OCI-LY1 (cell line): Measurements from ENCODE around the gene OR6B2.

ENCODE experiments used
- H2AFZ ChIP-seq: fragments of 200-600 bp; sonication (generic), shearing (Covaris generic); 2 replicates; pipeline ENCODE4 v1.6.0; 2014; ENCODE audit warnings: antibody characterized with exemption, mild to moderate bottlenecking, low read length
- H3F3A ChIP-seq: fragments of 200-600 bp; sonication (generic), shearing (Covaris generic); 2 replicates; pipeline ENCODE4 v1.6.0; 2014; ENCODE audit warnings: mild to moderate bottlenecking, antibody characterized with exemption, low read length, moderate library complexity; ENCODE audit not compliant: insufficient read depth
- H3K27ac ChIP-seq: fragments of 200-600 bp; sonication (generic); 2 replicates; pipeline ENCODE4 v1.5.1; 2014; ENCODE audit warnings: low read length, mixed run types, mild to moderate bottlenecking, low read depth; ENCODE audit not compliant: poor library complexity, severe bottlenecking
- H3K27me3 ChIP-seq: fragments of 200-600 bp; sonication (generic); 2 replicates; pipeline ENCODE4 v1.6.0; 2014; ENCODE audit warnings: antibody characterized with exemption, mild to moderate bottlenecking, low read length, moderate library complexity; ENCODE audit not compliant: insufficient read depth
- H3K36me3 ChIP-seq: fragments of 200-600 bp; sonication (generic); 2 replicates; pipeline ENCODE4 v1.6.1; 2014; ENCODE audit warnings: mild to moderate bottlenecking, antibody characterized with exemption, low read length, moderate library complexity, mixed read lengths; ENCODE audit not compliant: insufficient read depth
- H3K4me1 ChIP-seq: fragments of 200-600 bp; sonication (generic); 2 replicates; pipeline ENCODE4 v1.5.1; 2014; ENCODE audit warnings: mild to moderate bottlenecking, low read length, moderate library complexity; ENCODE audit not compliant: insufficient read depth, severe bottlenecking
- H3K4me2 ChIP-seq: fragments of 200-600 bp; sonication (generic), shearing (Covaris generic); 2 replicates; pipeline ENCODE4 v1.6.1; 2014; ENCODE audit warnings: low read length
- H3K4me3 ChIP-seq: fragments of 200-600 bp; sonication (generic); 2 replicates; pipeline ENCODE4 v1.5.1; 2014; ENCODE audit warnings: low read length, low read depth, mild to moderate bottlenecking, mixed read lengths; ENCODE audit not compliant: poor library complexity, severe bottlenecking
- H3K79me2 ChIP-seq: fragments of 200-600 bp; shearing (Covaris generic); 2 replicates; pipeline ENCODE4 v1.6.1; 2016; ENCODE audit warnings: mixed run types, low read length, mixed read lengths; ENCODE audit not compliant: insufficient read depth
- H3K9ac ChIP-seq: fragments of 200-600 bp; sonication (generic), shearing (Covaris generic); 2 replicates; pipeline ENCODE4 v1.6.1; 2014; ENCODE audit warnings: mild to moderate bottlenecking, low read length, mixed read lengths
- H3K9me2 ChIP-seq: fragments of 200-600 bp; sonication (generic), shearing (Covaris generic); 2 replicates; pipeline ENCODE4 v1.6.1; 2014; ENCODE audit warnings: low read depth, mild to moderate bottlenecking, low read length, mixed read lengths
- H3K9me3 ChIP-seq: fragments of 200-600 bp; shearing (Covaris generic); 2 replicates; pipeline ENCODE4 v1.6.1; 2014; ENCODE audit warnings: low read length, mixed read lengths
- H4K20me1 ChIP-seq: fragments of 200-600 bp; sonication (generic), shearing (Covaris generic); 2 replicates; pipeline ENCODE4 v1.6.0; 2016; ENCODE audit warnings: mild to moderate bottlenecking, low read length; ENCODE audit not compliant: insufficient read depth
- EZH2 ChIP-seq: fragments of 200-600 bp; sonication (generic), shearing (Covaris generic); IDR thresholded peaks from 2 replicates; pipeline ENCODE4 v1.8.0; 2017; ENCODE audit warnings: borderline replicate concordance, mixed run types, mild to moderate bottlenecking, antibody characterized with exemption, low read length, moderate library complexity, mixed read lengths
- TF ChIP-seq, protein P1 (sequence below): fragments of 200-600 bp; sonication (generic), shearing (Covaris generic); IDR thresholded peaks from 2 replicates; pipeline ENCODE4 v1.5.1; 2017; ENCODE audit warnings: mild to moderate bottlenecking, antibody characterized with exemption, low read length, moderate library complexity, mixed read lengths

Gene OR6B2

DNA sequence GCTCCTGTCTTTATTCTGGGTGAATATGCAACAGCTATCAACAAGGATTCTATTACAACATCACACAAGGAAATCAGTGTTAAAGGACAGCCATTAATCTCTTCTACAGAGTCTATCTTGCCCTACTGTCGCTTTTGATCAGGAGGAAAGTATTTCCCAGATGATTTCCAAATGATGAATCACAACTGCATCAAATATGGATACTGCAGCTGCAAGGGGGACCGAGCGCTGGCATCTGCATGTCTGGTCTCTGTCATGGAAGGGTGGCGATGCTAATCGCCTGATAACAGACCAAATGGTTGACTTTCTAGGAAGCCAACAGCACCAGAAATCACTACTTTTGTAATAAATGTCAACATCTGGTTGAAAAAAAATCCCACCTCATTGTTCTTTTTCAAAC, 44.3 kb upstream of the OR6B2 start:
- TF ChIP-seq EZH2: no peak
- TF ChIP-seq, protein P1, sequence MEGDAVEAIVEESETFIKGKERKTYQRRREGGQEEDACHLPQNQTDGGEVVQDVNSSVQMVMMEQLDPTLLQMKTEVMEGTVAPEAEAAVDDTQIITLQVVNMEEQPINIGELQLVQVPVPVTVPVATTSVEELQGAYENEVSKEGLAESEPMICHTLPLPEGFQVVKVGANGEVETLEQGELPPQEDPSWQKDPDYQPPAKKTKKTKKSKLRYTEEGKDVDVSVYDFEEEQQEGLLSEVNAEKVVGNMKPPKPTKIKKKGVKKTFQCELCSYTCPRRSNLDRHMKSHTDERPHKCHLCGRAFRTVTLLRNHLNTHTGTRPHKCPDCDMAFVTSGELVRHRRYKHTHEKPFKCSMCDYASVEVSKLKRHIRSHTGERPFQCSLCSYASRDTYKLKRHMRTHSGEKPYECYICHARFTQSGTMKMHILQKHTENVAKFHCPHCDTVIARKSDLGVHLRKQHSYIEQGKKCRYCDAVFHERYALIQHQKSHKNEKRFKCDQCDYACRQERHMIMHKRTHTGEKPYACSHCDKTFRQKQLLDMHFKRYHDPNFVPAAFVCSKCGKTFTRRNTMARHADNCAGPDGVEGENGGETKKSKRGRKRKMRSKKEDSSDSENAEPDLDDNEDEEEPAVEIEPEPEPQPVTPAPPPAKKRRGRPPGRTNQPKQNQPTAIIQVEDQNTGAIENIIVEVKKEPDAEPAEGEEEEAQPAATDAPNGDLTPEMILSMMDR: no peak
- H3K9ac ChIP-seq: no peak overlapping the region
- peaks cover 16% of the 10 kb centered on the region for H3K9me3 ChIP-seq
- H3K27me3 ChIP-seq: no peaks in the 10 kb centered on the region; the same call in 1 of the 2 replicates
- H3F3A ChIP-seq: no peaks in the 10 kb centered on the region
- no peak overlapping the region for H3K27ac ChIP-seq
- no peaks in the 10 kb centered on the region for H3K9me2 ChIP-seq
- H2AFZ ChIP-seq: no peak overlapping the region
- no peak overlapping the region for H3K4me3 ChIP-seq
- no peaks in the 10 kb centered on the region for H3K4me1 ChIP-seq
- H4K20me1 ChIP-seq: no peaks in the 10 kb centered on the region
- no peak overlapping the region for H3K4me2 ChIP-seq
- no peaks in the 10 kb centered on the region for H3K36me3 ChIP-seq
- H3K79me2 ChIP-seq: no peaks in the 10 kb centered on the region

DNA sequence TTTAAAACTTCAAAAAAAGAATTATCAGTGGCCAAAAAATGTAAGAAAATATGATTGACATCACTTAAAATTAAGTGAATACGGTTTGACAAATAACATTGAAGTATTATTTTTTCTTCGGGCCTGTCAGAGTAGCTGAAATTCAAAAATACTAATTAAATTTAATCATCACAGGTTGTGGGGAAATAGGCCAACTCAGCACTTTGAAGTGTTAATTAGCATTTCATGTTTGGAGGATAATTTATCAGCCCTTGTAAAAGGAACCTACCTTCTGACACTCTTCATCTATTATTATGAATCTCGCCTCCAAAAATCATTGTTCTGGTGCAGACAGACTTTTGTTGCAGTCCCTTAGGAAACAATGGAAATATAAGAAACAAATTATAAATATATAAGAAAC, 40.7 kb upstream of the OR6B2 start:
- H3K4me2 ChIP-seq: no peak overlapping the region
- no peaks in the 10 kb centered on the region for H4K20me1 ChIP-seq
- TF ChIP-seq, protein P1: no peak
- TF ChIP-seq EZH2: no peak
- H3K27me3 ChIP-seq: no peaks in the 10 kb centered on the region; the same call in 1 of the 2 replicates
- no peaks in the 10 kb centered on the region for H3K4me1 ChIP-seq
- H3K36me3 ChIP-seq: no peaks in the 10 kb centered on the region
- no peak overlapping the region for H3K27ac ChIP-seq
- H2AFZ ChIP-seq: no peak overlapping the region
- no peaks in the 10 kb centered on the region for H3K9me2 ChIP-seq
- H3K79me2 ChIP-seq: no peaks in the 10 kb centered on the region
- H3K9me3 ChIP-seq: 0 out of 2 replicates have a peak, but pooled peaks cover 2% of the 10 kb centered on the region
- H3K4me3 ChIP-seq: no peak overlapping the region
- no peaks in the 10 kb centered on the region for H3F3A ChIP-seq
- no peak overlapping the region for H3K9ac ChIP-seq

DNA sequence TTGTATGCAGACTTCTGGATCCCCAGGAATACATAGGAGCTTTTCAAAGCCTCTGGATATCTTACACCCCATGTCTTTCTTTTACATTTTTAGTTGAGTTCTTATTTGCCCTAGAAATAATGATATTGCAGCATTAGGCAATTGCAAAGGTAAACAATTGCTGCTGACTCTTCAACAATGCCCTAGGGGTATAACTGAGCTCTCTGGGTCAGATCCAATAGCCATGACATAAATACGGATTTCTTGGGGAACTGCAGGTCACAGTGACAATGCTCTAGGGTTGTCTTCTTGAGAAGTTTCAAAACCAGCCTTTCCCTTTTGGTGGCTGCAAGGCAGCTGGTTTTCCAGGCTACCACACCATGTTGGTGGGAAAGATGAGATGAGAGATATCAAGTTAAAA, 39.6 kb upstream of the OR6B2 start:
- no peak overlapping the region for H3K9ac ChIP-seq
- no peaks in the 10 kb centered on the region for H3K36me3 ChIP-seq
- H3K9me3 ChIP-seq: no peaks in the 10 kb centered on the region
- no peaks in the 10 kb centered on the region for H4K20me1 ChIP-seq
- TF ChIP-seq, protein P1: no peak
- H3K9me2 ChIP-seq: no peaks in the 10 kb centered on the region
- H2AFZ ChIP-seq: no peak overlapping the region
- no peaks in the 10 kb centered on the region for H3K79me2 ChIP-seq
- no peaks in the 10 kb centered on the region; the same call in 1 of the 2 replicates for H3K27me3 ChIP-seq
- no peaks in the 10 kb centered on the region for H3F3A ChIP-seq
- H3K4me1 ChIP-seq: no peaks in the 10 kb centered on the region
- no peak overlapping the region for H3K27ac ChIP-seq
- H3K4me3 ChIP-seq: no peak overlapping the region
- H3K4me2 ChIP-seq: no peak overlapping the region
